Esophagus squamous epithelium (tissue), 4 donors: ENCODE results near the gene TLN1.

ENCODE experiments used
- CTCF ChIP-seq, 6 experiments: fragments of 450-650 bp in 4 of 6; fragments of 200-600 bp in 2 of 6; sonication (generic) in 2 of 6; IDR thresholded peaks; one replicate each; pipeline ENCODE4 v1.5.1; 2016 to 2019; ENCODE audit warnings: antibody characterized with exemption in 6 of 6, mild to moderate bottlenecking in 4 of 6, moderate library complexity in 4 of 6
- POLR2A ChIP-seq, 4 donors: fragments of 450-650 bp; IDR thresholded peaks; one replicate each; pipeline ENCODE4 v1.6.1; 2017; ENCODE audit warnings: antibody characterized with exemption in 4 of 4, mild to moderate bottlenecking in 4 of 4, moderate library complexity in 3 of 4

- no peak for TF ChIP-seq CTCF (IDR thresholded peaks at IDR 0.05)
- TF ChIP-seq POLR2A (IDR thresholded peaks at IDR 0.05): no peak
These were observed 8.2 kb upstream of the TLN1 start for GRCh38 chr9:35740243-35740642.
